Vagina (tissue), 2 donors: ENCODE measurements around the gene TAF1B.

Experiments
- CTCF ChIP-seq, 3 experiments: fragments of 450-650 bp in 2 of 3; fragments of 200-600 bp in 1 of 3; sonication (generic) in 1 of 3; IDR thresholded peaks; one replicate each; pipeline ENCODE4 v1.5.1; 2017 to 2019; ENCODE audit warnings: antibody characterized with exemption in 3 of 3, mild to moderate bottlenecking in 2 of 3, moderate library complexity in 2 of 3
- POLR2A ChIP-seq, 2 donors: fragments of 450-650 bp; IDR thresholded peaks; one replicate each; pipeline ENCODE4 v1.6.1; 2017; ENCODE audit warnings: antibody characterized with exemption in 2 of 2, mild to moderate bottlenecking in 2 of 2, moderate library complexity in 2 of 2

GRCh38 chr2:9919512-9919911, 76.2 kb downstream of the TAF1B start:
- no peak for TF ChIP-seq POLR2A (IDR thresholded peaks at IDR 0.05)
- no peak for TF ChIP-seq CTCF (IDR thresholded peaks at IDR 0.05)
